Colonic mucosa (tissue), 4 donors: ENCODE data around the gene MPRIP. TPM values are rescaled to one million over a fixed set of nuclear protein-coding genes. Genes with fewer than 3 reads are reported as not detected.

Source experiments
- DNase-seq: peaks from one replicate; pipeline ENCODE4 v3.0.0-alpha.2; 2020
- H3K27ac ChIP-seq: fragments of 200-600 bp; one replicate; pipeline ENCODE4 v1.8.0; 2021
- H3K27me3 ChIP-seq: fragments of 200-600 bp; one replicate; pipeline ENCODE4 v1.8.0; 2021
- H3K36me3 ChIP-seq: fragments of 200-600 bp; one replicate; pipeline ENCODE4 v1.8.0; 2021
- H3K4me1 ChIP-seq: fragments of 200-600 bp; one replicate; pipeline ENCODE4 v1.8.0; 2021; ENCODE audit warnings: mild to moderate bottlenecking
- H3K4me3 ChIP-seq: fragments of 200-600 bp; one replicate; pipeline ENCODE4 v1.8.0; 2021
- H3K9ac ChIP-seq, 2 donors: one replicate each; pipeline ENCODE4 v1.7.0; 2013; ENCODE audit warnings: control low read depth in 2 of 2, low read depth in 2 of 2, low read length in 2 of 2
- H3K9me3 ChIP-seq: fragments of 200-600 bp; one replicate; pipeline ENCODE4 v1.8.0; 2021
- intact Hi-C: fragments of 100-400 bp; cut with DNase I; formaldehyde crosslinking; loops from one replicate; pipeline ENCODE4 v1.14.1; 2022
- total RNA-seq, 2 donors: library from RNA; stranded (reverse); fragmentation: NEBNext Ultra II Directional in 1 of 2; extraction: Animal tissue kit (Norgen Biotek cat#: 25700) in 1 of 2; gene quantifications; one replicate each; pipeline ENCODE4 v1.2.1, GENCODE V29; 2021
- TF ChIP-seq, protein P1 (sequence below): fragments of 200-600 bp; IDR thresholded peaks from one replicate; pipeline ENCODE4 v1.8.0; 2022; ENCODE audit warnings: antibody characterized with exemption, mild to moderate bottlenecking
- donor health status: healthy.
- donor health status: DM: no; HTN: no; CAD: no.
- donor health status: DM: no; HTN: no; CAD: no.

The MPRIP gene
- total RNA-seq, 2 donors from 2014 or later = 146 to 211 TPM

DNA sequence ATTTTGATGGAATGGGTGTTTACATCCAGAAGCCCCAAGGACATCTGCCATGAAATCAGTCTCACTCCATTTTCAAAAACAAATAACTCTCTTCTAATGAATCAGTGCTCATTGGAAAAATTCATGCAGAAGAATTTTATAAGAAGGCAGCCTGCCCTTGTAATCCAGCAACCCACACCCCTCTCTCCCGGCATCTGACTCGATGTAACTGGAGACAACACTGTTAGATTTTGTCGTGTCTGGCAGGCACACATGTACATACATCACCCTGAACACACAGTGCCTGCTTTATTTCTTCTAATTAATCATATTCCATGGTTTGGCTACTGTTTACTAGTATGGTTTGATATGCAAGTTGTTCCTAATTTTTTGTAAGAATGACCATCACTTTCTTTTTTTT, 175.7 kb downstream of the MPRIP start:
- DNase-seq = no peak
- intact Hi-C loops = no loop called here
- peaks cover 23% of the 10 kb centered on the region for H3K36me3 ChIP-seq
- H3K27me3 ChIP-seq = no peaks in the 10 kb centered on the region
- no peak overlapping the region for H3K9ac ChIP-seq
- H3K4me3 ChIP-seq = no peak overlapping the region
- no peak overlapping the region for H3K27ac ChIP-seq
- TF ChIP-seq, protein P1, sequence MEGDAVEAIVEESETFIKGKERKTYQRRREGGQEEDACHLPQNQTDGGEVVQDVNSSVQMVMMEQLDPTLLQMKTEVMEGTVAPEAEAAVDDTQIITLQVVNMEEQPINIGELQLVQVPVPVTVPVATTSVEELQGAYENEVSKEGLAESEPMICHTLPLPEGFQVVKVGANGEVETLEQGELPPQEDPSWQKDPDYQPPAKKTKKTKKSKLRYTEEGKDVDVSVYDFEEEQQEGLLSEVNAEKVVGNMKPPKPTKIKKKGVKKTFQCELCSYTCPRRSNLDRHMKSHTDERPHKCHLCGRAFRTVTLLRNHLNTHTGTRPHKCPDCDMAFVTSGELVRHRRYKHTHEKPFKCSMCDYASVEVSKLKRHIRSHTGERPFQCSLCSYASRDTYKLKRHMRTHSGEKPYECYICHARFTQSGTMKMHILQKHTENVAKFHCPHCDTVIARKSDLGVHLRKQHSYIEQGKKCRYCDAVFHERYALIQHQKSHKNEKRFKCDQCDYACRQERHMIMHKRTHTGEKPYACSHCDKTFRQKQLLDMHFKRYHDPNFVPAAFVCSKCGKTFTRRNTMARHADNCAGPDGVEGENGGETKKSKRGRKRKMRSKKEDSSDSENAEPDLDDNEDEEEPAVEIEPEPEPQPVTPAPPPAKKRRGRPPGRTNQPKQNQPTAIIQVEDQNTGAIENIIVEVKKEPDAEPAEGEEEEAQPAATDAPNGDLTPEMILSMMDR = no peak
- H3K4me1 ChIP-seq = no peaks in the 10 kb centered on the region
- H3K9me3 ChIP-seq = no peaks in the 10 kb centered on the region

DNA sequence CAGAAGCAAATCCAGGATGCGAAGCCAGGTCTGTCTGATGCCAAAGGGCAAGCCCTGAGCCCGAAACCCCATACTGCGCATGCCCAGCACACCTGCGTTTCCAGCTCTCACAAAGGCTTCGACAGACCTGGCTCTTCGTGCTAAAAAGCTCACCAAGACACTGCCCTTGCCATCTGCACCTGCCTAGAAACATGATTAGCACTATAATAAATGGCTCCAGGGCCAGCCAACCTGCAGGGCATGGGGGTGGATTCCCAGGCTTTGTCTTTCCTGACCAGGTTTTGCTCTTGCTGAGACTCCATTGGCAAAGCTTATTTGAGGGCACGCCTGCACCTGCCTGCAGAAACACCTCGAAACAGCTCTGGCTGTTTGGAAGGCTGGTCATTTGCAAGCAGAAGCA, 178.3 kb downstream of the MPRIP start:
- TF ChIP-seq, protein P1 = no peak
- no peaks in the 10 kb centered on the region for H3K9me3 ChIP-seq
- no peak for DNase-seq
- H3K36me3 ChIP-seq = peaks cover 35% of the 10 kb centered on the region
- no peak overlapping the region for H3K9ac ChIP-seq
- no peaks in the 10 kb centered on the region for H3K4me1 ChIP-seq
- H3K27ac ChIP-seq = no peak overlapping the region
- no peaks in the 10 kb centered on the region for H3K27me3 ChIP-seq
- intact Hi-C loops = no loop called here
- H3K4me3 ChIP-seq = no peak overlapping the region

DNA sequence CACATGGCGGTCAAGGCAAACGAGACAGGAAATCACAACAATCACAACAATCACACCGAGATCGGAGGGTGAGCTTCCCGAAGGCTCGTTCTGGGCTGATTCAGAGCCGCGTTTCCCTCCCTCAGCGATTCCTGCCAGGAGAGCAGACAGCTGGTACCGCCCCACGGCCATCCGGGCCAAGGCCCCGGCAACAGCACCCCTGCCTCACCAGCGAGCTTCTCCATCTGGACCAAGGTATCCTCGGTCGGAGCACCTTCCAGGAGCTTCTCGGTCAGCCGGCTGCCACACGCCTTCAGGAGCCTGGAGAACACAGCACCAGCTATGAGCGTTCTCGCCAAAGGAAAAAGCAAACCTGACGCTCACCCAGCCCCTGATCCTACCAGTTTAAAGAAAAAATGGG, 179.1 kb downstream of the MPRIP start:
- Histone ChIP-seq H3K27ac (no peak overlapping the region), H3K9ac (no peak overlapping the region), H3K4me3 (no peak overlapping the region), H3K27me3 (no peaks in the 10 kb centered on the region), H3K36me3 (peaks cover 42% of the 10 kb centered on the region), H3K4me1 (no peaks in the 10 kb centered on the region), H3K9me3 (no peaks in the 10 kb centered on the region)
- intact Hi-C loops = no loop called here
- no peak for DNase-seq
- TF ChIP-seq, protein P1 = no peak

DNA sequence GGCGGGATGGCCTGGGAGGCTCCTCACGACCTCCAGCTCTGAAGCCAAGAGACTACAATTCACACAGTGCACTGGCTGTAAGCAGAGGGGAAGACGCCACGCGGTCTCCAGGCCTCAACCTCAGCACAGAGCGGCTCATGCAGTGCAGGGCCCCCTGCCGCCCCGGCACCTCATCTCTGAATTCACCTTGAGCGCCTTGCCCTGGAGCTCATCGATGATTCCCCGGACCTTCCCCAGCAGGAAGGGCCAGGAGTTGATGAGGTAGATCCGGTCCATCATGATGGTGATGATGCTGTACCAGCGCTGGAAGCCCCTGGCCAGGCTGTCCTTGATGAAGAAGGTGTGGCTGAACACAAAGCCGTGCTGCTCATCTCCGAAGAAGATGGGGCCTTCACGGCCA, 181.5 kb downstream of the MPRIP start:
- no peak overlapping the region for H3K9ac ChIP-seq
- H3K27me3 ChIP-seq = no peaks in the 10 kb centered on the region
- intact Hi-C loops = no loop called here
- H3K4me3 ChIP-seq = no peak overlapping the region
- peaks cover 48% of the 10 kb centered on the region for H3K36me3 ChIP-seq
- H3K4me1 ChIP-seq = no peaks in the 10 kb centered on the region
- H3K27ac ChIP-seq = no peak overlapping the region
- DNase-seq = no peak
- TF ChIP-seq, protein P1 = no peak
- H3K9me3 ChIP-seq = no peaks in the 10 kb centered on the region

DNA sequence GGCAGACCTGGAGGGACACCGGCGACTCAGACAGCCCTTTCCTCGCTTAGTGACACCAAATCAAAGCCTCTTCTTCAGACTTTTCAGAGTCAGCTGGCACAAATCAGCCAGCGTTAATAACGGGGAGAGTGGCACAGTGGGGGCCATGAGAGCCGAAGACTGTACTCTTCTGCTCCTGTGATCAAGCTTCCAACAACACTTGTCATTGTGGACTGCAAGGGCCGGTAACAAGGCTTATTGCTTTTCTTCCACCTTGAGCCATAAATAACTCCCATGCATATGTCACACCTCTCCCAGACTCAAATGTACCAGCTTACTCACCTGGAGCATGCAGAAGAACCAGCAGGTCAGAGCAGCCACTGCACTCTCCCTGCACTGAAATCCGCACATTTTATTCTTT, 181.9 kb downstream of the MPRIP start:
- DNase-seq = no peak
- TF ChIP-seq, protein P1 = no peak

DNA sequence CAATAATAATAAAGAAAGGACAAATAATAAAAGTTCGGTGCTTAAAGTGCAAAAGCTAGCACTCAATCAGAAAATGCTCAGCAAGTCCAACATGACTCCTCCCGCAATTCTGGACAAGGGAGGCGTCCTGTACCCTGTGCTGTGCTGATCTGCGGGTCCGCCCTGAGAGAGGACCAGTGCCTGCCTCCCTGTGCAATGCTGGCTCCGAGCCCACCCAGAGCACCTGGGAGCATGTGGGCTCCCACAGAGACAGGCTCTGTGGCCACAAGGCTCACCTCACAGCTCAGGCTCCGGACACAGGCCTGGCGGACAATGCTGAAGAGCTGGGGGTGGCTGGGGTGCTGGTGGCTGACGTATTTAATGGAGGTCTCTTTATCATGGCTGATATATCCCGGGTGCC, 183.6 kb downstream of the MPRIP start:
- no peak overlapping the region for H3K9ac ChIP-seq
- H3K4me3 ChIP-seq = no peak overlapping the region
- TF ChIP-seq, protein P1 = no peak
- no peak overlapping the region for H3K27ac ChIP-seq
- no peaks in the 10 kb centered on the region for H3K9me3 ChIP-seq
- no peak for DNase-seq
- intact Hi-C loops = no loop called here
- no peaks in the 10 kb centered on the region for H3K27me3 ChIP-seq
- H3K4me1 ChIP-seq = no peaks in the 10 kb centered on the region
- peaks cover 50% of the 10 kb centered on the region for H3K36me3 ChIP-seq

More for the DNA sequence above, 181.9 kb downstream of the MPRIP start:
- no peaks in the 10 kb centered on the region for H3K4me1 ChIP-seq
- no peaks in the 10 kb centered on the region for H3K9me3 ChIP-seq
- H3K27me3 ChIP-seq = no peaks in the 10 kb centered on the region
- no peak overlapping the region for H3K9ac ChIP-seq
- peaks cover 49% of the 10 kb centered on the region for H3K36me3 ChIP-seq
- intact Hi-C loops = no loop called here
- H3K27ac ChIP-seq = no peak overlapping the region
- H3K4me3 ChIP-seq = no peak overlapping the region
